Tongue (tissue), 2 donors: ENCODE results near the gene FGF5. TPM values are rescaled to one million over a fixed set of nuclear protein-coding genes. Genes with fewer than 3 reads are reported as not detected.
"Not testable (repeated sequence)": the region's sequence is repeated elsewhere in the genome, so short reads cannot be mapped to it uniquely, and the experiment has no call there.

ENCODE experiments used
- DNase-seq: peaks from one replicate; pipeline ENCODE4 v3.0.0-alpha.2; 2015
- total RNA-seq: library from RNA; depleted of rRNA; stranded (reverse); fragments of >200 nt; gene quantifications from one replicate; pipeline ENCODE4 v1.2.3, GENCODE V29; 2014

Gene FGF5, protein sequence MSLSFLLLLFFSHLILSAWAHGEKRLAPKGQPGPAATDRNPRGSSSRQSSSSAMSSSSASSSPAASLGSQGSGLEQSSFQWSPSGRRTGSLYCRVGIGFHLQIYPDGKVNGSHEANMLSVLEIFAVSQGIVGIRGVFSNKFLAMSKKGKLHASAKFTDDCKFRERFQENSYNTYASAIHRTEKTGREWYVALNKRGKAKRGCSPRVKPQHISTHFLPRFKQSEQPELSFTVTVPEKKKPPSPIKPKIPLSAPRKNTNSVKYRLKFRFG
- not detected for total RNA-seq

DNA sequence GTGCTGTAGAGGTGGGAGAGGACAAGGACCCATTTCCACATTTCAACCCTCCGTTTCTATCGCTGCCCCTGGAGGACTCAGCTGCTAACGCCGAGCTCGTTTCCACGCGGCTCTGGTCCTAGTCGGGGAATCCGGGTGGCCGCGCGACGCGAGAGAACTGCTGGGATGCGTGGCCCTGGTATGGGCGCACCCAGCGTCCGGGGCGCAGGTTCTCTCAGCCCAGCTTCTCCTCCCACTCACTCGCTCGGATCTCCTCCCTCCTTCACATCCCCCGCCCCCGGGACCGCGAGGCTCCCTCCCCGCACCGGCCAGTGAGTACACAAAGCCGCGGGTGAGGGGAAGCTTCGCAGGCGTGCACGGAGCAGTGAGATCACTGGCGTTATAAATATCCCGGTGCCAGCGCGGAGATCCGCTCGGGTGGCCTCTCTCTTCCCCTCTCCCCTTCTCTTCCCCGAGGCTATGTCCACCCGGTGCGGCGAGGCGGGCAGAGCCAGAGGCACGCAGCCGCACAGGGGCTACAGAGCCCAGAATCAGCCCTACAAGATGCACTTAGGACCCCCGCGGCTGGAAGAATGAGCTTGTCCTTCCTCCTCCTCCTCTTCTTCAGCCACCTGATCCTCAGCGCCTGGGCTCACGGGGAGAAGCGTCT lies at the start of gene FGF5:
Gene FGF5 (plus strand): TSS at position 412 of the 649 bp plus-strand sequence. CDS start 161 bp downstream, at position 573.
- peak; percentile 65 for DNase-seq

DNA sequence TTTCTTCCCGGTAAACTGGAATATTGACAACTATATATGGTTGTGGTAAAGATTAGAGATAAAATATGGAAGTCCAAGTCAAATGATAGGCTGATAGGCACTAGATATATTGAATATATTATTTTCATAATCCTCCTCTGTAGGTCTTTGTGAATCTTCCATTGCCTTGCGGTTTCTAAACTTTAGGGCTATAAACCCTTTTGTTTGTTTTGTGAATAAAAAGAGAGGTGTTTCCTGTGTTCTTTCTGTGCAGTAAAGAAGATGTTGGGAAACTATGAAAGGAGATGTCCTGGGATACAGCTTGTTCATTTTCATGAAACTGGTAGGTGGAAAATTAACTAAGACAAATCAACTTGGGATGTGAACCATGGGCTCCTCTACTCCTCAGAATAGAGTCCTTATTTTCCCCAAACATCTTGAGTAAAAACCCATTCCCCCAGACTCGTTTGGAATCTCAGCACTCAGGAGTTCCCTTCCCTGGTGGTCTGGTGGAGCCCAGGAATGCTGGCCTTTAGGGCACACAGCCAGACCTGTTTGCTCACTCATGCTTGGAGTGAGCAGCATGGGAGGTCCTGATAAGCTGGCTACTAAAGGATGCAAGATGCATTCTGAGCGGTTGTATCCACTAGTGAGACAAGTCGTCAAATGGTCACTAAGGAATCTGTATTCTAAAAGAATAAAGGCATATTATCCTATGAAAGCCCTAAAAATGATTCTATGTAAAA lies 47.0 kb upstream of the FGF5 start:
- no peak for DNase-seq

DNA sequence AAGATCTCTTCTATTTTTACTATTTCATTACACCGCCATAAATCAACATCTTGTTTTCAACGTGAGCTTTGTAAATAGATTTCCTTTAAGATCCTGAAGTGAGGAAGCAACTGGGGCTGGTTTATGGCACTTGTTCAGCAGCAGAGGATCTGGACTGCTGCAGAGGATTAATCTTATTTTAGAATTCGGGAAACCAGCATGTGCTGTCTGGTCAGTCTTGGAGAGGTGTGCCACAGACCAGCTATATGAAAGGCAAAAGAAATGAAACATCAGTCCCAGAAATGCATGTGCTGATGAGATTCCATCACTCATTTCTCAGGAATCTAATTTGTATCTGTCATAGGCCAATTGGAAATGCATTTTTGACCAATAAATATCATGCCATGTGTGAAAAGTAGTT lies 45.8 kb upstream of the FGF5 start:
- no peak for DNase-seq

DNA sequence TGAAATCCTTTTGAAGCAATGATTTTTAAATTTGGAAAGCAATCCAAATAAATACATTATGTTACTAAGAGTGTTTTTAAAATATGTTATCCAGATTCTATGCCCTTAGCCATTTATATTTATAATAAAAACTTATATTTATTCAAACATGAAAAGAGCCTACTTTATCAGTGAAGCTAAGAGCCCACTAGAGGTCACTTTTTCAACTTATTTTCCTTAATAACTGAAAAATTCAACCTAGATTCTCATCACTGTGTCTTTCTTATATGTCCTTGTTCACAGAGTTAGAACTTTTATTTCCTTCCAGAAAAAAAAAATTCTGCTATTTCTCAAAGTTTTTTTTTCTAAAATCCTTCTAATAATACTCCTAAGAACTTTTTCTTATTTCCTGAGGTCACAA lies 45.3 kb upstream of the FGF5 start:
- no peak for DNase-seq

DNA sequence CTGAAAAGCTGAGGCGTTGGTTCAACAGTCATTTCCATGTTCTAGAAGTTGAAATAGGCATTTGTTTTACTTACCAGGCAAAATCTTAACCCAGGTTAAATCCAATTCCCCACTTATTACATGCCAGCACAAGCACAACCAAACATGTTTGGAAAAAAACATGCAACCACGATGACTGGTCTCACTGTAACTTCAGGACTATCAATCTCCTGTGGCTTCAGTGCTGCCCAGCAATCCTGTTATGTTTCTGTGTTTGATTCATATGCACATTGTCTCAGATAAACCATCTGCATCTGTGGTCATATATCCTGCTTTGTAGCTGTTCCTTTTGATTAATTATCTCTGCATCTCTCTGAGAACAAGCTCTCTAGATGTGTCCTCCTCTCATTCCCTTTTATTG lies 40.9 kb upstream of the FGF5 start:
- no peak for DNase-seq

DNA sequence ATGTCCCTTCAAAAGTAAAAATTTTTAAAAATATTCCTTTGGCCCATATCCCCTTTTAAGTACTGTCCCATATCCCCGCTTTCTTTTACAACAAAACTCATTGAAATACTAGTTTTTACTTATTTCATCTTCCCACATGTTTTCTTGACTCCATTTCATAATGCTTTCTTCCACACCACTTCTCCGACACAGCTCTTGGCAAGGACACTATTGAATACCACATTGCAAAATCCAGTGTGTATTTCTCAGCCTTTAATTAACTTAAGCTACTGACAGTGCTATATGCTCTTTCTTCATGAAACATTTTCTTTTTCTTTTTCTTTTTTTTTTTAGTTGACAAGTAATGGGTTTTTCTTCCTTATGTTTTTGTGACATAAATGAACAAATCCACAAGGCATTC lies 40.4 kb upstream of the FGF5 start:
- no peak for DNase-seq

DNA sequence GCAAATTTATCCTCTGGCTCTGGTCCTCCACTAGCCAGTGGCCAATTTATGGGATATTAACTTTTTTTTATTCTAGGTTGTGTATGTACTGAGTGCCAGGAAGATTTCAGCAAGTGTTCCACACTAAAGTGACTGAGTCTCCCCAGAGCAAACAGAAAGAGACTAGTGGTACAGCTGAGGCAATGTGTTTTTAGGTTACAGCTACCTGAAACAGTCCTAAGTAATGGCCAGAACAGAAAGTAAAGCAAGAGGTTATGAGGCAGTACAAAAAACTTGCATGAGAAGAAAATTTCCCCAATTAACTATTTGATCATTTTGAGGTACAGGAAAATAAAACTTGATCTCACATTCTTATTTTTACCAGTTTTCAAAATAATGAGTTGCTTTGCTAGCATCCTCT lies 38.0 kb upstream of the FGF5 start:
- no peak for DNase-seq

DNA sequence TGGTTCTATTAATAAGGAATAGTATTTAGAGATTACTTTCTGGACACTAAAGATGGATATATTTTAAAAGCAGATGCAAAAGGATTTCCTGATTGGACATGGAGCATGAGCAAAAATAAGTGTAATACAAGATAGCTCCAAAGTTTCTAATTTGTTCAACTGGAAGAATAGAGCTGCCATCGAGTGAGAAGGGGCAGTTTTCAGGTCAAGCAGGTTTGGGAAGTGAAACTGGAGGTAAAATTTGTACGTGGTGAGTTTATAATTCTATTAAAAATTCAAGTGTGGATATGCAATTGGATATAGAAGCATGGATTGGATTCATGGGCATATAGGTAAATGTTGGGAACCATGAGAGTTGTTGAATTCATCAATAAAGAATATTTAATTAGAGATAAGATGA lies 37.3 kb upstream of the FGF5 start:
- DNase-seq = no peak

DNA sequence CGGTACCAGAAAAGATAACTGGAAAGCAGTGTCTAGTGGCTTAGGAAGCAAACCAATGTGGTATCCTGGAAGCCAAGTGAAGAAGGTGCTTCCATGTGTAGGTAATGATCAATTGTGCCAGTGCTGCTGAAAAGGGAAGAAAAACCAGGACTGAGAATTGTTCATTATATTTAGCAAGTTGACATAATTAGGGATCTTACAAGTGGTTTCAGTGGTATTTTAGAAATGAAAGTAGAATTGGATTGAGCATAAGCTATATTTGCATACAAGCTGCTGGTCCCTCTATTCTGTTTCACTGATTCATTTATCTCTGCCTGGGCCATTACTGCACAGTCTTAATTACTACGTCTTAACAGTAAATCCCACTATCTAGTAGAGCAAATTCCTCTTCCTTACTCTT lies 36.9 kb upstream of the FGF5 start:
- no peak for DNase-seq

DNA sequence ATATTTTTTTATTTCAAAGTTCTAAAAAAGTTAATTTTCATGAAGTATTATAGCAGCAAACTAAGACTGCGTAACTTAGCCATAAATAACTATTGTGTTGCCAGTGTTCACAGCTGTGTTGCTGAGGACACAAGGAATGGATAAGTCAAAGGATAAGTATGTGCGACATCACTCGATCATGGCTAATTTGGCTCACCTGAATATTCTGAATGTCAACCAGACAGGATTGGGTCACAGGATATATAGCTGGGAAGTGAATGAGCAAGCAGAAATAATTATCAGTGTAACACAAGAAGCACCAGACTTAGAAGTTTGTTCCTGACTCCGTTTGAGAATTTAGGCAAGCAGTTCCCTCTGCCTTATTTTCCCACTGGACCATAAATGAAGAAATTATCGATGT lies 35.3 kb upstream of the FGF5 start:
- no peak for DNase-seq

DNA sequence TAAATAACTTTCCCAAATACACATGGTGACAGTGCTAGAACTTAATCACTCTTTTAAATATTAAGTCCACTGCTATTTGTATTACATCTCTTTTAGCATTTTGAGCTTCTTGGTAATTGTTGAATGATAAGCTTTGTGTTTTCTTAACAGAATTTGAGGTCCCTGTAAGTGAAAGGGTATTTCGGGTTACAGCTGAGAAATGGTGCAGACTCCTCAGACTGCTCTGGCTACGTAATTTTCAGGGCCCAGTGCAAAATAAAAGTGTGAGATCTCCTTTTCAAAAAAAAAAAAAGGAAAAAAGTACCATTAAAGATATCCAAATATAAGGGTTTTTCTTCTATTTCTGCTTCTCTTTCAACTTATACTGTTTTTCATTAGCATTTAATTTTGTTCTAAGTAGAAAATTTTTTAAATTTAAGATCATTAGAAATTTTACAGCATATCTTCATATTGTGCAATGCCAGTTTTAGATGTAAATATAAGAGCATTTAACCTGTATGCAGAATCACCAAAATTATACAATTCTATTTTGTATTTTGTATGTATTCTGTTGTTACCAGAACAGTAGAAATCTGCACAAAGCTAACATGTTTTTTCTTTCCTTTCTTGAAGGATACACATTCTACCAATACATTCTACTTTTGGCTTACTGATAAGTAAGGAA lies 33.6 kb upstream of the FGF5 start:
- no peak for DNase-seq

DNA sequence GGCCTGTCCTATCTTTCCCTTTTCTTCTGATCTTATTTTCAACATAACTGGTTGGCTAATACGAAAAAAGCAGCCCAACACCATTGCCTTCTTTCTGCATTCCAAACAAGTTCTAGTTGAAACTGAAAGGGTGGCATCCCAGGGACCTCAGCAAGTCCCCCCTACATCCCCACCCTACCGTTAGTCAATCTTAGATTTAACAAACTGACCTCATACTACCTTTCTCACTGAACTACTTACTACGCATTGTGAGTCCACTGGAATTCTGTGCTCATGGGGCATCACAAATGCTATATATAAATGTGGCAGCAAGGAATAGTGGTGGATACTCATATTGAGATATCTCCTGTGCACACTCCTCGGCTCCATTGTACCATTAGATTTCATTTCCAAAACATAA lies 33.1 kb upstream of the FGF5 start:
- no peak for DNase-seq

DNA sequence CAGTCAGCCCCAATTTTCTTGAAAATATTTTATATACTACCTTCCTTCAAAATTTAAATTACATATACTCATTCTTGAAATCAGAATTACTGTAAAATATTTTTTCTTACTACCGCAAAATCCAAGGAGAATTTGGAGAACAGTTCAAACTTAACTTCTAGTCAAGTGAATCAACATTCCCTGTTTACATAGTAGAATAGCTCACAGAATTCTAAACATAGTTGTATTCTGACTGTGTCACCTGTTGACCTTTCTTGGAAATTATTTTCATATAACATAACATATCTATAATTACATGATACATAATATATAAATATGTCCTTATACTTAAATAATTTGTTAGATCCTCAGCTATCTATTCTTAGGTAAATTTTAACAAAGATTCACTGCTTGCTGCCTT lies 31.0 kb upstream of the FGF5 start:
- no peak for DNase-seq

DNA sequence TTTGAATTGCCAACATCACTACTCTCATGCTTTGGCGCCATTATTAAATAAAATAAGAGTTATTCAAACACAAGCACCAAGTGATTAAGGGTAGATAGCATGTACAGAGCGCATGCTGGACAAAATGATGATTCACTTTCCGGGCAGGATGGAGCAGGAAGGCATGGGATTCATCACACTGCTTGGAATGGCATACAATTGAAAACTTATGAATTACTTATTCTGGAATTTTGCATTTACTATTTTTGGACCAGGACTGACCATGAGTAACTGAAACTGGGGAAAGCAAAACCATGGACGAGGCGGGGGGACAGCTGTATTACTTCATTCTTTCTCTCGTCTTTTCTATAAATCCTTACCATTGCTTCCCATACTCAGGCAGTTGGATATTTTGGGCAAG lies 28.5 kb upstream of the FGF5 start:
- DNase-seq = no peak

DNA sequence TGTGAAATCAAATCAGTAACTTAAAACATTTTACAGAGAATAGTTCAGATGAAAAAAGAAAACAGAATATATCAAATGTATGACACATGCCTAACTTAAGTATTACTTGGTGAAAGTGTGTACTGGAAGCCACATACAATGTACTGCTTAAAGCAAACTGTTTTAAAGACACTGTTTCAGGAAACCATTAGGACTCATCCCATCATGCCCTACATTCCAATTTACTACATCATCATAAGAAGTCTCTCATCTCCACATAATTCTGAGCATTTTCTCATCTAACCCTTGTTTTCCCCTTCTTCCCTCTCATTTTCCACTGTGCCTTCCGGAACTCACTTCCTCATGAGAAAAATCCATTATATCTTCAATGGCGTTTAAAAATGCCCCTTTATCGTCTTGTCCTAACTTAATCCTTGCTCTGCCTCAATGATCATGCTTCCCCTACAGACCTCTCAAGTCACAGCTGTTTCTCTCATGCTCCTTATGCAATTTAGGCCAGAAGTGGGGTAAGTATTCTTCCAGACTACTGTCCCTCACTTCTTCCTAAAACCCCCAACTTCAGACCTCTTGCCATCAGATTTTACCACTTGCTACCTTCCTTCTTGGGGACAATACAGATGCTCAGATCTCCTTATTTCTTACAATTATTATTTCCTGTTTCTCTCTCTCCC lies 26.8 kb upstream of the FGF5 start:
- DNase-seq = no peak

DNA sequence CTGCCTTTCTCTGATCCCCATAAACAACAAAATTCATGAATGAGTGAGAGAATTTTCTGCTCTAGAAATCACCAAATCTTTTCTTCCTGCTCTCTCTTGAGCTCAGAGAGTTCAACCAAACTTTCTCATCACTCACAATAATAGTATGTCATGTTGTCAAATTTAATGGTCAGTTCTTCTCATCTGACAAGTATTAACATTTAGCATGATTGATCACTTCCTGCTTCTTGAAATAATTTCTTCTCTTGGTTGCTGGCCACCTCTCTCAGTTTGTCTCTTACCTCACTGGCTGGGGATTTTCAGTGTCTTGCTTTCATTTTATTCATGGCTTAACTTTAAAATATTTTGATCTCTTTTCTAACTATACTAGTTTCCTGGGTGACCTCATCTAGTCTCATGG lies 25.5 kb upstream of the FGF5 start:
- DNase-seq = no peak

DNA sequence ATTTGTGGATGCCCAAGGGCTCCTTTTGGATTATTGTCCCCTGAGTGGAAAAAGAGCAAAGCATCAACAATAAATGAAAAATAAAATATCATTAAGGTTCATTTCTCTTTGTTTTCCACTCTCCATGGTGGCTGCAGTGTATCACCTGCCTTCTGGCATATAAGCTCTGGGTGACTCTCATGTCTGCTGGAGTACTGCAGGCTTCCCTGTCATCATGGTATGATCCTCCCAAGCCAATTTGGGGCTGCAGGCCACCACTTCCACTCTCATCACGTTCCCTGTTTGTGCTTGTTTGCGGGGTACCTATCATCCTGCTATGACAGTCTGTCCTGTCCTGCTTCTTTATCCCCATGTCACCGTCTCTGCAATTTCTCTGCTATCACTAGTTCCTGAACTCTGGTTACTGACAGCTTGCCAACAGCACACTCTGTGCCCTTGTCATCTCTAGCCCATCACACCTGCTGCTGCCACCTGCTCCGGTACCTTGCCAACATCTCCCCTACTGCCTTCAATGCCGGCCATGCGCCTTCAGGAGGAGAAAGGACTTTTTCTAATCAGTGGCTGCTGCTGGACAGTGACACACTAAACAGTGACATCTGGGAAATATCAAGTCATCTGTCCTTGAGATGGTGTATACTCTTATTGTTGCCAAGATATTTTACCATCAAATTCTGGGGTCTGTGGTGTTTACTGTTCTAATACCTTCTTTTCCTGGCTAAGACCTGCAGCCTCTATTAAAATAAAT lies 23.0 kb upstream of the FGF5 start:
- no peak for DNase-seq

DNA sequence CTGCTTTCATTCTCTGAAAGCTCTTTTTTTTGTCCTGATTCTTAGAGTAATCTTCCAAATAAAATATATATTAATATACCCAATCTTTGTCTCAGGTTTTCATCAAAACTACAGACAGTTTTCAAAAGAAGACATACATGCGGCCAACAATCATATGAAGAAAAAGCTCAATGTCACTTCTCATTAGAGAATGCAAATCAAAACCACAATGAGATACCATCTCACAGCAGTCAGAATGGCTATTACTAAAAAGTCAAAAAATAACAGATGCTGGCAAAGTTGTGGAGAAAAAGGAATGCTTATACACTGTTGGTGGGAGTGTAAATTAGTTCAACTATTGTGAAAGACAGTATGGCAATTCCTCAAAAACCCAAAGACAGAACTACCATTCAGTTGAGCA lies 19.0 kb upstream of the FGF5 start:
- DNase-seq = not testable (repeated sequence)

DNA sequence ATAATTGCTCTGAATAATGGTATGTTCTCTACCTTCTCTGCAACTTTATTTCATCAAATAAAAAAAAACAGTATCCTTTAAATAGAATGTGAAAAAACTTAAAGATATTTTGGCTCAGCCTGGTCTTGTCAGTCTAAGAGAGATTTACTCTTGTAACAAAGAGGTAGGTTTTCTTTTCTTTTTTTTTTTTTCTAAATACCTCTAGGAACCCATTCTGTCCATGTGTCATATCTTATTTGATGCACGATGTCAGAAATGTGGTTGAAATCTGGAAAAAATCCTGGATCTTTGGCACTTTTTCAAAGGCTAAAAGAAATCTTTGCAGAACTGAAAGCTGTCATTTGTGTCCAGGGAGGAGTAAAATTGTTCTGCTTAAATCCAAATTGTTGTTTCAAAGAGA lies 17.3 kb upstream of the FGF5 start:
- DNase-seq = no peak

DNA sequence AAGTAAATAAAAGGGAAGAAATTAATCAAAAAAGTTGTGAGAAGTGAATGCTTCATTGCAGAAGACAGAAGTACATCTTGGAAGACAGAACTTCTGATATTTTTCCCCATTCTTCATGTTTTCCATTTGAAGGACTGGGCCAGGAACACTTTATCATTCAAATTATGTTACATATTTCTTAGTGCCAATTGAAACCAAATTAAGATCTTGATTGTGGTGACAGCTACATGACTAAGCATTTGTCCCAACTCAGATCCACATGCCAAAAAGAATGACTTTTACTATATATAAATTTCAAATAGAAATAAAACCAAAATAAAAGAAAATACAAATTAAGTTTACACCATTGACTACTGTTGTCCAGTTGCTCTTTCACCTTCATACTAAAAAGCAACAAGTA lies 14.0 kb upstream of the FGF5 start:
- no peak for DNase-seq

DNA sequence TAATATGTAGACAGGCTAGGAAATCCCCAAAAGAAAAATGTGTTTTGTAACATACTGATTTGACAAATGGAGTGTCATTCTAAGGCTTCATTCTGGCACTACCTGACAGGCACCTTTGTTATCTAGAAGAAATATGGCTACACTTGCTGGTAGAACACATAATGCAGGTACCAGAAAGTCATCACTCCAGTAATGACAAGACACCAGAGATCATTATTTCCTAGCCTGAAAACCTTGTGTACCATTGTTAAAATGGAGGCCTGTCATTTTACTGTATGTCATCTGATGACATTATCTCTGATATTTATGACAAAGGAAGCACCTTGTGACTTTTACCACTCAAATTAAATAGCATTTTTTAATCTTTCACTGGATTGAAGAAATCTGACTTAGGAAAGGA lies 13.5 kb upstream of the FGF5 start:
- DNase-seq = no peak

DNA sequence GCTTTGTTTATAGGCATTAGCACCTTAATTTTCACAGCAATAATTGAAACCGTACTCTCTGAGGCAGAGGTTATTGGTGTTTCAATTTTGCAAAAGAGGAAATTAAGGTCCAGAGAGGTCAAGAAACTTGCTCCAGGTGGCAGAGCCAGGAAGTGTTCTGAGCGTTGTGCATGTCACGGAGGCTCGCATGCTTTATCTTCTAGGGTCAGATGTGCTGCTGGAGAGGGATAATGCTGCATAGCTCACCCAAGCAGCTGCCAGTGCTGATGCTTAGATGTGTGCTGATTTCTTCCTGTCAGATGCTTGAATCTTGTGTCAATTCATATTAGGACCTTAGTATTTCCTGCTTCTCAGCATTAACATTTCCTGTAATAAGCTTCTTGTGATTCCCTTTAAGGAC lies 13.0 kb upstream of the FGF5 start:
- DNase-seq = no peak
